Adrenal gland (tissue), 12 donors: ENCODE measurements around the gene SCN8A. TPM values are rescaled to one million over a fixed set of nuclear protein-coding genes. Genes with fewer than 3 reads are reported as not detected.

Experiments
- DNase-seq, 7 donors: peaks; one replicate each; pipeline ENCODE4 v3.0.0-alpha.2; 2019 to 2020
- H3K27ac ChIP-seq, 5 donors: fragments of 200-600 bp; sonication (generic) in 4 of 5; 1 replicate in 3 of 5; 2 replicates in 2 of 5; pipeline versions ENCODE4 v1.5.1 to v1.8.0; 2016 to 2020; ENCODE audit warnings: mild to moderate bottlenecking in 1 of 5
- H3K27me3 ChIP-seq: fragments of 200-600 bp; 2 replicates; pipeline ENCODE4 v1.8.0; 2021
- H3K36me3 ChIP-seq, 2 donors: fragments of 200-600 bp; replicated peaks in 1 of 2; 1 replicate in 1 of 2; 2 replicates in 1 of 2; pipeline versions ENCODE4 v1.5.1 to v1.8.0; 2018 to 2022
- H3K4me1 ChIP-seq, 2 donors: fragments of 200-600 bp; replicated peaks in 1 of 2; 1 replicate in 1 of 2; 2 replicates in 1 of 2; pipeline versions ENCODE4 v1.5.1 to v1.8.0; 2018 to 2021
- H3K4me3 ChIP-seq, 4 donors: fragments of 200-600 bp; sonication (generic) in 3 of 4; one replicate each; pipeline ENCODE4 v1.5.1; 2016 to 2018
- H3K9me3 ChIP-seq, 3 donors: fragments of 200-600 bp; sonication (generic) in 1 of 3; replicated peaks in 1 of 3; 1 replicate in 2 of 3; 2 replicates in 1 of 3; pipeline versions ENCODE4 v1.5.1 to v1.8.0; 2016 to 2021
- POLR2A ChIP-seq, 2 donors: fragments of 450-650 bp; IDR thresholded peaks; one replicate each; pipeline ENCODE4 v1.6.1; 2017; ENCODE audit warnings: antibody characterized with exemption in 2 of 2, mild to moderate bottlenecking in 2 of 2, moderate library complexity in 1 of 2
- WGBS, 4 donors: extraction: QIAGEN DNeasy Blood & Tissue Kit in 2 of 4; methylation state at CpG; one replicate each; pipeline versions ENCODE4 v1.1.5 to v1.1.7; 2013 to 2017; 5-methylcytosine and 5-hydroxymethylcytosine counted together
- intact Hi-C, 2 donors: fragments of 100-400 bp; cut with DNase I; formaldehyde crosslinking; loops; one replicate each; pipeline versions ENCODE4 v1.14.1 to v1.15.0; 2022 to 2023
- polyA plus RNA-seq, 3 donors: library from polyadenylated mRNA; stranded (reverse); fragments of 200-250 nt in 2 of 3; fragments of 350-450 nt in 1 of 3; fragmentation: Illumina TruSeq in 1 of 3; extraction: RNeasy Lipid Tissue Mini Kit (QIAGEN cat#74804) in 1 of 3; gene quantifications; one replicate each; pipeline ENCODE4 v1.2.3, GENCODE V29; 2013 to 2014
- total RNA-seq, 9 donors: library from RNA; depleted of rRNA in 4 of 9; stranded (reverse); fragments of >200 nt in 4 of 9; fragments of 120-200 nt in 1 of 9; fragmentation: NEBNext Ultra II Directional in 1 of 9; extraction: Animal tissue kit (Norgen Biotek cat#: 25700) in 1 of 9; gene quantifications; one replicate each; pipeline versions ENCODE4 v1.1.0 to v1.2.4, GENCODE V29; 2013 to 2023
- TF ChIP-seq, protein P1 (sequence below), 6 experiments: fragments of 450-650 bp in 4 of 6; fragments of 200-600 bp in 2 of 6; sonication (generic) in 1 of 6; IDR thresholded peaks; 1 replicate in 5 of 6; 2 replicates in 1 of 6; pipeline versions ENCODE4 v1.5.1 to v1.8.0; 2016 to 2021; ENCODE audit warnings: antibody characterized with exemption in 6 of 6, mild to moderate bottlenecking in 2 of 6, moderate library complexity in 1 of 6
- donor health status: healthy with polysubstance abuse.
- donor health status: Bipolar disorder and iron deficiency.
- donor health status: DM: yes; HTN: yes; CAD: no.
- donor health status: DM: no; HTN: no; CAD: no.
- donor health status: DM: no; HTN: no; CAD: no.
- donor health status: DM: yes; HTN: yes; CAD: no.

The SCN8A gene
- total and polyA plus RNA-seq, 12 donors: 0.69 to 7.0 (median 2.0) TPM

DNA sequence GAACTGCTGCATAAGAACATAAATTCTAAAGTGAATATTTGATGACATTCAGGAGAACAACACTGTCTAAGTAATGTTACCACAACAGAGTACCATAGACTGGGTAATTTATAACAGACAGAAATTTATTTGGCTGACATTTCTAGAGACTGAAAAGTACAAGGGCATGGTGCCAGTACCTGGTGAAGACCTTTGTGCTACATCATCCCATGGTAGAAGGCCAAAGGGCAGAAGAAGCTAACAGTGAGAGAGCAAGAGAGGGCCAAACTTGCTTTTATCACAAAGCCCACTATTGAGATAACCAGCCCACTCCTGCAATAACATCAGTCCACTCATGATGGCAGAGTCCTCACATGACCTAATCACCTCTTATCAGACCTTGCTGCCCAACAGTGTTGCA, 168.7 kb downstream of the SCN8A start:
- Histone ChIP-seq H3K4me3 (no peak overlapping the region), H3K27ac (no peak overlapping the region), H3K36me3 (no peaks in the 10 kb centered on the region), H3K9me3 (no peaks in the 10 kb centered on the region), H3K4me1 (no peaks in the 10 kb centered on the region), H3K27me3 (no peaks in the 10 kb centered on the region)
- intact Hi-C loops: no loop called here
- TF ChIP-seq, protein P1, sequence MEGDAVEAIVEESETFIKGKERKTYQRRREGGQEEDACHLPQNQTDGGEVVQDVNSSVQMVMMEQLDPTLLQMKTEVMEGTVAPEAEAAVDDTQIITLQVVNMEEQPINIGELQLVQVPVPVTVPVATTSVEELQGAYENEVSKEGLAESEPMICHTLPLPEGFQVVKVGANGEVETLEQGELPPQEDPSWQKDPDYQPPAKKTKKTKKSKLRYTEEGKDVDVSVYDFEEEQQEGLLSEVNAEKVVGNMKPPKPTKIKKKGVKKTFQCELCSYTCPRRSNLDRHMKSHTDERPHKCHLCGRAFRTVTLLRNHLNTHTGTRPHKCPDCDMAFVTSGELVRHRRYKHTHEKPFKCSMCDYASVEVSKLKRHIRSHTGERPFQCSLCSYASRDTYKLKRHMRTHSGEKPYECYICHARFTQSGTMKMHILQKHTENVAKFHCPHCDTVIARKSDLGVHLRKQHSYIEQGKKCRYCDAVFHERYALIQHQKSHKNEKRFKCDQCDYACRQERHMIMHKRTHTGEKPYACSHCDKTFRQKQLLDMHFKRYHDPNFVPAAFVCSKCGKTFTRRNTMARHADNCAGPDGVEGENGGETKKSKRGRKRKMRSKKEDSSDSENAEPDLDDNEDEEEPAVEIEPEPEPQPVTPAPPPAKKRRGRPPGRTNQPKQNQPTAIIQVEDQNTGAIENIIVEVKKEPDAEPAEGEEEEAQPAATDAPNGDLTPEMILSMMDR (IDR thresholded peaks at IDR 0.05): no peak
- no peak for TF ChIP-seq POLR2A (IDR thresholded peaks at IDR 0.05)
- DNase-seq: no peak

DNA sequence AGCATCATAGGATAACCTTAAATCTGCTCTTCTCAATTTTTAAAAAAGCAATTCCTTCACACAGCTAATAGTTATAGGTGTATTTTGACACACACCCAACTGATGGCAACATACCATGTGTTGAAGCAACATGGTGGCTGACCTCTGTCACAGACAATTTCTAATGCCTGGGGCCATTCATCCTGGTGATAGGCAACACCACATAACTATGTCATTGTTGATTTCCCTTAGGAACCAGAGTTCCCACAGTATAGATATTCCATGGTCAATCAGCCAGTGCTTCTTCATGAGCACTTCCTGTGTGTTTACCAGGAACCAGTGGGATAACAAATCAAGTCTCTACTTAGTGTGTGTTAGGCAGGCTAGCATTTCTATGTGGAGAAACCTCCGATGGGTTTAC, 169.2 kb downstream of the SCN8A start:
- Histone ChIP-seq H3K4me1 (no peaks in the 10 kb centered on the region), H3K9me3 (no peaks in the 10 kb centered on the region), H3K27ac (no peak overlapping the region), H3K27me3 (no peaks in the 10 kb centered on the region), H3K36me3 (no peaks in the 10 kb centered on the region), H3K4me3 (no peak overlapping the region)
- DNase-seq: no peak
- TF ChIP-seq, protein P1 (IDR thresholded peaks at IDR 0.05): no peak
- no peak for TF ChIP-seq POLR2A (IDR thresholded peaks at IDR 0.05)
- intact Hi-C loops: no loop called here
- 87 to 100% (median 90%) methylated on average over 1 of the region's 1 CpG for WGBS, 4 donors

DNA sequence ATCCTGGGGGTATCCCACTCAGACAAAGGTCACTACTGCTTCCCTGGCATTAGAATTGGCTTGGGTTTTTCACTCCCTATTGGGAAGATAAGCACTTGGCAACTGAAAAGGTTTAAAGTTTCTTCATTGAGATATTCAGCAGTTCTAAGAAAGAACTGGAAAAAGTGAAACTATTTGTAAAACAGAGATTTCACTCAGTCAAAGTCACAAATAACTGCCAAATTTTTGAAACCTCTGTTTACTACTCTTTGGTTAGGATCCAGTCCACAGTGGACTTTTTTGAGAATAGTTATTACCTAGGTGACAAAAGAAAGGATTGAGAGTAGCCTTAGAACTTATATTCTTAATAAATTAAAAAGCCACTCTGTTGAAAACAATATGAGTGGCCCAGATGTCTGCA, 172.7 kb downstream of the SCN8A start:
- H3K4me1 ChIP-seq: no peaks in the 10 kb centered on the region
- no peak for DNase-seq
- no peaks in the 10 kb centered on the region for H3K9me3 ChIP-seq
- H3K36me3 ChIP-seq: no peaks in the 10 kb centered on the region
- intact Hi-C loops: no loop called here
- TF ChIP-seq, protein P1 (IDR thresholded peaks at IDR 0.05): no peak
- no peak for TF ChIP-seq POLR2A (IDR thresholded peaks at IDR 0.05)
- H3K27me3 ChIP-seq: no peaks in the 10 kb centered on the region
- H3K4me3 ChIP-seq: no peak overlapping the region
- no peak overlapping the region for H3K27ac ChIP-seq

DNA sequence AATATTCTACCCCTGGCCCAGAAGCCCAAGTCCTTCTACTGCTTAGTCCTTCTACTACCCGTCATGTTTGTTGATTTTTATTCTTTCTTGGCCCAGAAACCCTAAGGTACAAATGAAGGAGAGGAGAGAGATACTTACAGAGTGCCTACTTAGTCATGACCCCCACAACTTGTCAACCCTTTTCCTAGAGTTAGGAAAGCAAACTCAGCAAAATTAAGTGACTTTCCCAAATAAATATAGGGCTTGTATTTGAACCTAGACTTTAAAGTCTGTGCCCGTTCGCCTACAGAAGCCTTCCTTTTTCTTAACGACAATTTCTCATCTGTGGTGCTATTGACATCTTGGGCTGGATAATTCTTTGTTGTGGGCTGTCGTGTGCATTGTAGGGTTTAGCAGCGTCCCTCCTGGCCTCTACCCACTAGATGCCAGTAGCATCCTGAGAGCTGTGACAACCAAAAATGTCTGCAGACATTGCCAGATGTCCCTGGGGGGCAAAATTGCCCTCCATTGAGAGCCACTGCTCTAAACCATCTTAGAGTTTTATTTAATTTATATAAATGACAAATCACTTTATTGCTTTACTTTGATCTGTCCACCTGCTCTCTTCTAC, 175.1 kb downstream of the SCN8A start:
- H3K9me3 ChIP-seq: no peaks in the 10 kb centered on the region
- H3K27ac ChIP-seq: no peak overlapping the region
- H3K4me1 ChIP-seq: no peaks in the 10 kb centered on the region
- H3K36me3 ChIP-seq: no peaks in the 10 kb centered on the region
- TF ChIP-seq POLR2A (IDR thresholded peaks at IDR 0.05): no peak
- TF ChIP-seq, protein P1 (IDR thresholded peaks at IDR 0.05): no peak
- no peak overlapping the region for H3K4me3 ChIP-seq
- DNase-seq: no peak
- no peaks in the 10 kb centered on the region for H3K27me3 ChIP-seq
- 88 to 92% (median 90%) methylated on average over 6 of the region's 6 CpGs for WGBS, 4 donors
- intact Hi-C loops: no loop called here
